T-helper 9 cell (primary cell): ENCODE results near the gene HAPLN2.
A peak's percentile ranks its signal among the peaks of the same experiment; 100 is the strongest.
"Not testable (repeated sequence)": the region's sequence is repeated elsewhere in the genome, so short reads cannot be mapped to it uniquely, and the experiment has no call there.

Source experiments
- DNase-seq: peaks from one replicate; pipeline ENCODE4 v3.0.0-alpha.2; 2020

The HAPLN2 gene

DNA sequence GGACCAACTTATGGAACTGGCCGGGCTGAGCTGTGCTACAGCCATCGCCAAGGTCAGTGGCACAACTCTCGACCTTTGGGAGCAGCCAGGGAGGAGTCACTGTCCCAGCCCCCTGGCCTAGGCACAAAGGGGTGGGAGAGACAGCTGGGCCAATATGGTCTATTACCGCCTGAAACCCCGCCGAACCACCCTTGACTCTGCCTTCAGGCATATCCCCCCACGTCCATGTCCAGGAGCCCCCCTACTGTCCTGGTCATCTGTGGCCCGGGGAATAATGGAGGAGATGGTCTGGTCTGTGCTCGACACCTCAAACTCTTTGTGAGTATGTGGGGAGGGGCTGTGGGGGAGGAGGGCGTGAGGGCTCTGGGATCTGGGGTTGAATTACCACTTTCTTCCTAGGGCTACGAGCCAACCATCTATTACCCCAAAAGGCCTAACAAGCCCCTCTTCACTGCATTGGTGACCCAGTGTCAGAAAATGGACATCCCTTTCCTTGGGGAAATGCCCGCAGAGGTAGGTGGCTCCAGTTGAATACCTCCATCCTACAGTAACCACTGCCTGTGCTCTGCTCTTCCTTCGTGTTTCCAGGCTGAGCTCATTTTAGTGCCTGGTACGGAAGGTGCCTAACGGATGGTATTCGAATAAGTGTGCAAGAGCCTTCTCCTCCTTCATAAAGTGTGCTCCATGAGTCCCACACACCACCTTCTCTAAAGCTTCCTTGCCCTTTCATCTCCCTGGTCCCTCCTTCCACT, 26.9 kb upstream of the HAPLN2 start:
- DNase-seq = no peak

DNA sequence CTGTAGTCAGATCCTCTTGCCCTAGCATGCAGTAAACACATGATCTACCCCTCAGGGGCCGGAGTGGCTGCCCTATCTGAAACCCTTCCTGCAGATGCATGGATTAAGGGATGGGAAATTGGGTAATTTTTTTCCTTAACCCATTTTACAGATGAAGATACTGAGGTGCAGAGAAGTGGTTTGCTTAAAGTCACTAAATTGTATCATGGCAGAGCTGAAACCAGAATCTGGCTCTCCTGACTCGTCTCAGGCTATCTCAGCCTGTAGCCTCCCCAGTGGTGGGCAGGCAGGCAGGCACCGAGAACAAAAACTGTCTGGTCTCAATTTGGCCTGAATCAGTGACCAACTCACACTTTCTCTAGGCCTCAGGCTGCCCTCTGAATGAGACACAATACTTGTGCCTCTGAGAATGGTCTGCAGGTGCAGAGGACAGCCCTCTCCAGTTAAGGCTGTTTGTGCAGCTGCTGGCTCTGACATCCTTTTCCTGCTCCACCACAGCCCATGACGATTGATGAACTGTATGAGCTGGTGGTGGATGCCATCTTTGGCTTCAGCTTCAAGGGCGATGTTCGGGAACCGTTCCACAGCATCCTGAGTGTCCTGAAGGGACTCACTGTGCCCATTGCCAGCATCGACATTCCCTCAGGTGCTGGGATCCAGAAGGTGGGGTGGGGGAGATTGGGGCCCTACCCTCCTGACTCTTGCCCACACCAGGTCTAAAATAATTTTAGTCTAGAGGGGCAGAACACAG, 26.1 kb upstream of the HAPLN2 start:
- DNase-seq = no peak

DNA sequence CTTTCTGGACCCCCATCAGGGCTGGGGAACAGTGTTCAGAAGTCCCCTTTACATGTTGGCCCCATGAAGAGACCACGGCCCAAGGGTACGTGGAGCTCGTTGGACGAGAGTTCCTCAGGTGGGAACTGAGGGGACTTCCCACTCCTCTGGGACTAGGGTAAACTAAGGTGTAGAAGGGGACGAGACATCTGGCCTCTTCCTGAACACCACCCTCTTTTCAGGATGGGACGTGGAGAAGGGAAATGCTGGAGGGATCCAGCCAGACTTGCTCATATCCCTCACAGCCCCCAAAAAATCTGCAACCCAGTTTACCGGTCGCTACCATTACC, 25.6 kb upstream of the HAPLN2 start:
- DNase-seq = no peak

DNA sequence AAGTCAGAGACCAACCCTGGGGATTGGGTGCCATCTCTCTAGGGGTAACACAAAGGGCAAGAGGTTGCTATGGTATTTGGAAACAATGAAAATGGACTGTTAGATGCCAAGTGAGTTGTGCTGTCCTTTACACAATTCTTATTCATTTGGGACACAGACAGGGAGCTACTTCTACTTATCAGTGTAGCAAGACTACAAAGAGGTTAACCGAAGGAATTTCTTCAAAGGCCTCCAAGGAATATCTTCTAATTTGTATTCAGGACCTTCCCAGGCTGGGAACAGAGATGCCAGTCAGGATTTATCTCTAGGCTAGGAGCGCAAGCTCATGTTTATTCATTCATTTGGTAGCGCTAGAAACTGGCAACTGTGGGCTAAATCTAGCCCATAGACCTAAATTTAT, 25.0 kb upstream of the HAPLN2 start:
- no peak for DNase-seq

GRCh38 chr1:156595016-156595415, 24.2 kb upstream of the HAPLN2 start:
- no peak for DNase-seq

- DNase-seq = no peak
Measured at GRCh38 chr1:156596426-156596825, 22.8 kb upstream of the HAPLN2 start.

DNA sequence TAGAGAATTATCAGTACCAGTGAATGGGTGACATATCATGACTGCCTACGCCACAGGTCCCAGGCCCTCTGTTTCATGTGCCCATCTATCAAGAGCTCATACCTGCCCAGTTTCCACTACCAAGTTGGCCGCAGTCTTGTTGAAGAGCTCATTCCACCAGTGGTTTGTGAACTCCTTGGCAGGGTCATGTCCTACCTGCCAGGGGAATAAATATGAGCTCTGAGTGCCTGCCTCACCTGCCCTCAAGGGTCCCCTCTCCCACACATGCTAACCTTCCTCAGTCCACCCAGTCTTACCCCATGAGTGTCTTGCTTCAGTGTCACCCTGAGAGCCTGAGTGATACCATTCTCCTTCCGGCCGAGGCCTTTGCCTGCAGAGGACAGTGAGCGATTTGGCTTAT, 21.1 kb upstream of the HAPLN2 start:
- no peak for DNase-seq

- DNase-seq = no peak
Measured at GRCh38 chr1:156598731-156599432, 20.3 kb upstream of the HAPLN2 start.

DNA sequence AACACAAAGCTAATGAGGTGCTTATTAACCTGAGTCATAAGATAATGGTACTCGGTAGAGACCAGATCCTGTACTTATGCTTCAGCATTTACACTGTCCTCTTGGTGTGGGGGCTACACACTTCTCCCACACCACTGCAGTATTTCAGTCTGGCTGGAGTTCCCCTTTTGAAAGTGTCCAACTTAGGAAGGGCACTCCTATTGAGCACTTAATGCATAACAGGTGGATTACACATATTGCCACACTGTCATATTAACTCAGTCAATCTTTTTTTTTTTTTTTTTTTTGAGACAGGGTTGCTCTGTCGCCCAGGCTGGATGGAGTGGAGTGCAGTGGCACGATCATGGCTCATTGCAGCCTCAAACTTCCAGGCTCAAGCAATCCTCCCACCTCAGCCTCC, 19.4 kb upstream of the HAPLN2 start:
- DNase-seq = no peak

DNA sequence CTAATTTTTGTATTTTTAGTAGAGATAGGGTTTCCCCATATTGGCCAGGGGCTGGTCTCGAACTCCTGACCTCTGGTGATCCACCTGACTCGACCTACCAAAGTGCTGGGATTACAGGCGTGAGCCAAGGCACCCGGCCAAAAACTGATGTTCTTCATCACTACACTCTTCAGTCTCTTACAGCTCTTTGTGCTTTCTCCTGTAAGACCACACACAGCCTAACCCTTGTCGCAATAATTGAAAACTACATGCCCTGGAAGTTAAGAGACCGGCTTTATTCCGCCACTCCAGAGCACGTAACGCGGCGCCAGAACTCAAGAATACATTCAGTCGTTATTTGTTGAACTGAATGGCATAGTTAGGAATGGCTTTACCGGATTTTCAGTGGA, 18.5 kb upstream of the HAPLN2 start:
- no peak for DNase-seq

GRCh38 chr1:156601122-156601830, 17.9 kb upstream of the HAPLN2 start, which contains the start of gene GPATCH4:
Gene GPATCH4, minus strand, starts transcription at chr1:156601479.
- peak; percentile 64 for DNase-seq

- DNase-seq = no peak
Measured at GRCh38 chr1:156601892-156602291, 17.3 kb upstream of the HAPLN2 start.

- no peak for DNase-seq
Measured at GRCh38 chr1:156602557-156602993, 16.6 kb upstream of the HAPLN2 start.

DNA sequence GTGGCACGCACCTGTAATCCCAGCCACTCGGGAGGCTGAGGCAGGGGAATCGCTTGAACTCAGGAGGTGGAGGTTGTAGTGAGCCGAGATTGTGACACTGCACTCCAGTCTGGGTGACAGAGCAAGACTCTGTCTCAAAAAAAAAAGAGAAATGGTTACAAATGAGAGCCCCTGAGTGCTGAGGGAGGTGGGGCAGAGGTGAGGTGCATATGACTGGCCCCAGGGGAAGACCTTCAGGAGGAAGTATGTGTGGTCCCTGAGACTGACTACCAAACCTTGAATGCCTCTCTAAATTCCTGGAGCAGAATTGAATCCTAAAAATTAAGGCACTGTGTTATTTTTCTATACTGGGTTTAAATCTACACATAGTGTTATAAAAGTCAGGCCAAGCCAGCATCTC, 11.9 kb upstream of the HAPLN2 start:
- not testable (repeated sequence) for DNase-seq

DNA sequence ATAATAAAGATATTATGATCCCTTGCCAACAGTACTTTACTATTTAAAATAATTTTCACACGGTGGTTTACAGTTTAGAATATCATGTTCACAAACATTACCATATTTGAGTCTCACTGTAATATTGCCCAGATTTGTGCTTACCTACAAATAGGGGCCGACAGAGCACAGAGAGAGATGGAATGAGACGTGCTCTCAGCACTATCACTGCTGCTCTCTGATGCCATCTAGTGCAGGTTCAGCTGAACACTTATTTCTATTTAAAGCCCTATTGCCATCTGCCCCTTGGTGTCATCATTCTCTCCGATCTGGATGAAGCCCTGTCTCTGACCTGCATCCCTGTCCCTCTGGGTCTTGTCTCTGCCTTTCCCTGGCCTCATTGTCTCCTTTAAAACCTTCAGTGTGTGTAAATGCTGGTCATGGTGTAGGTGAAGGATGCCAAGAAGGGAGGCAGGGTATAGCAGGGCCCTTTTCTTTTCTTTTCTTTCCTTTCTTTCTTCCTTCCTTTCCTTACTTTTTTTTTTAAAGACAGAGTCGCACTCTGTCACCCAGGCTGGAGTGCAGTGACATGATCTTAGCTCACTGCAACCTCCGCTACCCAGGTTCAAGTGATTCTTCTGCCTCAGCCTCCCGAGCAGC, 11.1 kb upstream of the HAPLN2 start:
- DNase-seq = peak; percentile 36

DNA sequence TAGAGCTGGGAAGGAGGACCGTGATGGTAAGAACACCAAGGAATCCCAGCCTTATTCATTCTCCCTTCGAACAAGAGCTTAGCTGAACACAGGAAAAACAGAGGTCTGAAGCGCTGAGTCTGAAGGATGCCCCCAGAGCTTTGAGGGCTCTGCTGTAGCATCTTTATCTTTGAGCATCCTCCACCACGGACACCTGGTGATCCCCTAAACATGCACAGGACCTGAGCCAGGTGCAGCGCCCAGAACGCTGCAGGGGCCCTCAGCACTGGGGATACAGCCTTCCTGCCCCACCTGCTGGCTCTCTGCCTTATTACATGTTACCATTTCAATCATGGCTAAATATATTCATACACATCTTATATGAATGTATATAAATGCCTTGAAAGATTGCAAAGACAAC, 10.2 kb upstream of the HAPLN2 start:
- peak; percentile 46 for DNase-seq

DNA sequence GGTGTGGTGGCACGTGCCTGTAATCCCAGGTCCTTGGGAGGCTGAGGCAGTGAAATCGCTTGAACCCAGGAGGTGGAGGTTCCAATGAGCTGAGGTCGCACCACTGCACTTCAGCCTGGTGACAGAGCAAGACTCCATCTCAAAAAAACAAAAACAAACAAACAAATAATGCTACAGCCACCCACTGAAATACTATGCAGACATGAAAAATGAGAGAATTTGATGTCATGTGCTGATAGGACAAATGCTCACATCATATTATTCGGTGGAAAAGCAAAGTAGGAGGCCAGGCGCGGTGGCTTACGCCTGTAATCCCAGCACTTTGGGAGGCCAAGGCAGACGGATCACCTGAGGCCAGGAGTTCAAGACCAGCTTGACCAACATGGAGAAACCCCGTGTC, 9.1 kb upstream of the HAPLN2 start:
- not testable (repeated sequence) for DNase-seq

GRCh38 chr1:156612666-156613065, 6.5 kb upstream of the HAPLN2 start:
- DNase-seq = no peak

GRCh38 chr1:156615946-156616345, 3.3 kb upstream of the HAPLN2 start:
- no peak for DNase-seq

DNA sequence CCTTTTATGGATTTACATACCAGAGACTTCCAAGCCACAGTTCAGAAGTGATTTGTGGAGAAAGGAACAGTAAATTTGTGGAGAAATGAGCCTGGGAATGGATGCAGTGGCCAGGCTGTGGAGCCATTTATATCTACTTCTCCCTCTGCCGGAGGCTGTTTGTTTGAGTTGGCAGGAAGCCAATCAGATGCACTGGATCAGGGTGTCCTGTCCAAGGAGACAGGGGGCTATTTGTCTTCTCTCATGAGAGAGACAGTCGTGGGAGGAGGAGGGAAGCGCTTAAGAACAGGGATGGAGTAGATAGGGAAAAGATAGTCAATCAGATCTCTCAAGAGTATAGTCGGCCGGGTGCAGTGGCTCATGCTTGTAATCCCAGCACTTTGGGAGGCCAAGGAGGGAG, 2.8 kb upstream of the HAPLN2 start:
- no peak for DNase-seq

- DNase-seq = no peak
Measured at GRCh38 chr1:156619582-156619955, 354 bp downstream of the HAPLN2 start.

DNA sequence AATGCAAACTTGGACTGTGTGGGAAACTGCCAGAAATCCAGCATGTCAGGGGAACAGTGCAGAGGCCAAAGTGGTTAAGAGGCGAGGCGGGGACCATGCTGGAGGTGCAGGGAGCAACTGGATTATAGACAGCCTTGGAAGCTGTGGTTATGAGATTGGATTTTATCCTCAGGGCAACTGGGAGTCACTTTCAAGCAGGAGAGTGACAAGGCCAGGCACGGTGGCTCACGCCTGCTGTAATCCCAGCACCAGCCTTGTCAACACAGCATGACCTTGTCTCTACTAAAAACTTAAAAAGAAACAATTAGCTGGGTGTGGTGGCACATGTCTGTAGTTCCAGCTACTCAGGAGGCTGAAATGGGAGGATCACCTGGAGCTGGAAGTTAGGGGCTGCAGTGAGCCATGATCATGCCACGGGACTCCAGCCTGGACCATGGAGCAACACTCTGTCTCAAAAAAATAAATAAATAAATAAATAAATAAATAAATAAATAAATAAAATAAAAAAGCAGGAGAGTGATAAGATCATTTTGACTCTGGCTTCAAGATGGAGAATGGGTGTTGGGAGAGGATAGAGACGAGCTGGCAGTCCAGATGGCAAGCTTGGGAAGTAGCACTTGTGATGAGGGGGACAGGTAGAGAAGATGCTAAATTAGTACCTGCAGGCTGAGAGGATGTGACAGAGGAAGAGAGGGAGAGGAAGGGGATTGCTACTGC, 3.5 kb downstream of the HAPLN2 start:
- no peak for DNase-seq
